ENCODE data around the gene CMTM4. TPM values are rescaled to one million over a fixed set of nuclear protein-coding genes. Genes with fewer than 3 reads are reported as not detected.
"Not testable (repeated sequence)": the region's sequence is repeated elsewhere in the genome, so short reads cannot be mapped to it uniquely, and the experiment has no call there.

CMTM4 gene
- total RNA-seq, 2 experiments from 2014 or later: 1.1 to 1.2 TPM

DNA sequence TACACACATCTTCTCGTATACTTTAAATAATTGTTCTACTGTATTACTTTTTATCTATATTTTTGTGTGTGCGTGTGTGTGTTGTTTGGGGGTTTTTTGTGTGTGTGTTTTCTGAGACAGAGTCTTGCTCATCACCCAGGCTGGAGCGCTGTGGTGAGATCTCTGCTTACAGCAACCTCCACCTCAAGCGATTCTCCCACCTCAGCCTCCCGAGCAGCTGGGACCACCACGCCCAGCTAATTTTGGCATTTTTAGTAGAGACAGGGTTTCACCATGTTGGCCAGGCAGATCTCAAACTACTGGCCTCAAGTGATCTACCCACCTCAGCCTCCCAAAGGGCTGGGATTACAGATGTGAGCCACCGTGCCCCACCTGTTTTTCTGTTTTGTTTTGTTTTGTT lies 1.5 kb upstream of the CMTM4 start:
- Mint-ChIP-seq H3K27me3 (peaks cover 50% of the 10 kb centered on the region), H3K4me3 (no peak overlapping the region), H3K4me1 (peaks cover 15% of the 10 kb centered on the region), H3K36me3 (no peaks in the 10 kb centered on the region), H3K27ac (no peak overlapping the region), H3K9me3 (ENCODE audit: low read depth) (no peaks in the 10 kb centered on the region)
- DNase-seq: no peak
- CTCF ChIA-PET: interaction anchor here (1.5 to 2.4 kb wide), 7 partner anchors 46 to 292 kb away, joined by 4 to 11 read pairs (median 7); partner anchors contain the start of genes DYNC1LI2 and NAE1
- ATAC-seq: no peak

DNA sequence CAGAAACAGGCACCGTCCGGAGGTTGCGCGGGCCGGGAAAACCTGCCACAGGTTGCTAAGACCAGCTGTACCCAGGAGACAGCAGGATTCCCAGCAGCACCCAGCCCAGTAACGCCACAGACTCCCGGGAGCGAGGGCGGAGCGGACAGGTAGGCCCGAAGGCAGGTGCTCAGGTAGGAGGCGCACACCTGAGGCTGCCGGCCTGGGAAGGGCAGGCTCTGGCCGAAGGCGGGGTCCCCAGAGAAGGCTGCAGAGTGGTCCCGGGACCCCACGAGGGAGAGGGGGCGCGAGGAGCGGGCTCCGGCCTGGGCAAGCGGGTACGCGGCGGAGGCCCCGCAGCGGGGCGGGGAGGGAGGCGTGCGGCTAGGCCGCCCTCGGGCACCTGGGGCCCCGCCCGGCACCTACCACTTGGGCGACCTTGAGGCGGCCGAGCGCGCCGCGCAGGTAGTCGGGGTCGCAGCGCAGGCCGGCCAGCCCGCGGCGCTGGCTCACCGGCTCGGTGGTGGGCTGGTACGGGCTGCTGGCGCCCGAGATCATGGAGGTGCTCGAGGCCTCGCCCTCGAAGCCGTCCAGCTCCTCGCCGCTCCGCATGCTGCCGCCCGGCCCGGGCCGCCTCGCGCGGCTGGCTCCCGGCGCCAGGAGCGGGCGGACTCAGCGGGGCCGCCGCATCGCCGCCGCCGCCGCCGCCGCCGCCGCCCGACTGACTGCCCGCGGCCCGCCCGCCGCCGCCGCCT lies 441 bp downstream of the CMTM4 start:
- Mint-ChIP-seq H3K27ac (no peak overlapping the region), H3K36me3 (no peaks in the 10 kb centered on the region), H3K27me3 (peaks cover 50% of the 10 kb centered on the region), H3K4me3 (peak overlapping the region; percentile 63), H3K4me1 (peaks cover 18% of the 10 kb centered on the region), H3K9me3 (ENCODE audit: low read depth) (no peaks in the 10 kb centered on the region)
- DNase-seq: peak; percentile 42
- CTCF ChIA-PET: interaction anchor here (0.6 to 2.7 kb wide), 10 partner anchors 45 to 292 kb away, joined by 3 to 13 read pairs (median 6); partner anchors contain the start of gene DYNC1LI2
- ATAC-seq: no peak

DNA sequence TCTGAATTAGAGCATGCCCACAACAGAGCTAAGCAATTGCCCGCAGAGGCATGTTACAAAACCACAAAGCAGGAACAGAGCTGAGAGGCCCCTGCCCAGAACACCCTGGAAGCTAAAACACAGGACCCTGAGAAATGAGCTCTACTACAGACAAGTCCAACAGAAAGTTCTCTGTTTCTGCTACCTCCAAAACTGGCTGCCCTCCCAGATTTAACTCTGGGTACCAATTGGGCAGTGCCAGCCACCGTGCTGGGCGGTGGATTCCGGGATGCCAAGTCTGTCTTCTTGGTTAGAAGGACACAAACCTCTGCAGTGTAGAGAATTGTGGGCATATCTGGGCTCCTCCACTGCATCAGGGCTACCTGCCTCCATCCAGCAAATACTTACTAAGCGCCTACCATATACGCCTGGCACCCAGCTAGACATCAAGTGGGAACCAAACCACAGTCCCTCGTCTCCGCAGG lies 1.0 kb downstream of the CMTM4 start:
- H3K27me3 Mint-ChIP-seq: peaks cover 51% of the 10 kb centered on the region

DNA sequence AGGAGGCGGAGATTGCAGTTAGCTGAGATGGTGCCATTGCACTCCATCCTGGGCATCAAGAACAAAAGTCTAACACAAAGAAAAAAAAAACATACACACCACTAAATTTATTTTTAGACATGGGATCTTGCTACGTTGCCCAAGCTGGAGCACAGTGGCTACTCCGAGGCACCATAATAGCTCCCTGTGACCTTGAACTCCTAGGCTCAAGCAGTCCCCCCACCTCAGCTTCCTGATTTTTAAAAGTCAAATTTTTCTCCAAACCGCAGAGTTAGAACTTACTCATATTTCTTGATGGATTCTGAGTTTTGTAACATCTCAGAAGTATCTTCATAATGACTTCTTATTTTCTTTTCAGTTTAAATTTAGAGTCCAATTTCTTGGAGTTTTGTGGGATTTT lies 3.4 kb downstream of the CMTM4 start:
- Mint-ChIP-seq H3K4me3 (no peak overlapping the region), H3K4me1 (peaks cover 16% of the 10 kb centered on the region), H3K27ac (no peak overlapping the region), H3K9me3 (ENCODE audit: low read depth) (no peaks in the 10 kb centered on the region), H3K36me3 (no peaks in the 10 kb centered on the region), H3K27me3 (peaks cover 41% of the 10 kb centered on the region)
- CTCF ChIA-PET: interaction anchor here (0.7 to 2.6 kb wide), 2 partner anchors 32 to 42 kb away, joined by 3 to 11 read pairs; no protein-coding TSS in a partner anchor
- DNase-seq (no peak), ATAC-seq (no peak)

More for the DNA sequence above, 1.0 kb downstream of the CMTM4 start:
- Mint-ChIP-seq H3K36me3 (no peaks in the 10 kb centered on the region), H3K4me3 (peak overlapping the region; percentile 63), H3K4me1 (peaks cover 16% of the 10 kb centered on the region), H3K27ac (no peak overlapping the region), H3K9me3 (ENCODE audit: low read depth) (no peaks in the 10 kb centered on the region)
- DNase-seq (no peak), ATAC-seq (no peak)
- CTCF ChIA-PET: interaction anchor here (0.6 to 2.7 kb wide), 6 partner anchors 18 to 289 kb away, joined by 3 to 13 read pairs (median 4); no protein-coding TSS in a partner anchor

DNA sequence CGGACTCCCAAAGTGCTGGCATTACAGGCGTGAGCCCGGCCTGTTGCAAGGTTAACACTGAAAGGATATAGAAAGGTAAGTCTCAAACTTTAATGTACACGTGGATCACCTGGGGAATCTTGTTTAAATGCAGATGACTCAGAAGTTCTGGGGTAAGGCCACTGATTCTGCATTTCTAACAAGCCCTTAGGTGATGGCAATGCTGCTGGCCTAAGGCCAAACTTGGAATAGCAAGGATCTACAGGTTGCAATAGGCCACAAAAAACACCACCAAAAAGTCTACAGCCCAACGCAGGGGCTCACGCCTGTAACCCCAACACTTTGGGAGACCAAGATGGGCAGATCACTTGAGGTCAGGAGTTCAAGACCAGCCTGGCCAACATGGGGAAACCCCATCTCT lies 4.2 kb downstream of the CMTM4 start:
- Mint-ChIP-seq H3K27ac (no peak overlapping the region), H3K4me1 (peaks cover 15% of the 10 kb centered on the region), H3K27me3 (peaks cover 34% of the 10 kb centered on the region), H3K4me3 (no peak overlapping the region), H3K9me3 (ENCODE audit: low read depth) (no peaks in the 10 kb centered on the region), H3K36me3 (no peaks in the 10 kb centered on the region)
- CTCF ChIA-PET: interaction anchor here (2.6 kb wide), 1 partner anchor 41 kb away, joined by 11 read pairs; no protein-coding TSS in a partner anchor
- DNase-seq: no peak
- ATAC-seq: no peak

DNA sequence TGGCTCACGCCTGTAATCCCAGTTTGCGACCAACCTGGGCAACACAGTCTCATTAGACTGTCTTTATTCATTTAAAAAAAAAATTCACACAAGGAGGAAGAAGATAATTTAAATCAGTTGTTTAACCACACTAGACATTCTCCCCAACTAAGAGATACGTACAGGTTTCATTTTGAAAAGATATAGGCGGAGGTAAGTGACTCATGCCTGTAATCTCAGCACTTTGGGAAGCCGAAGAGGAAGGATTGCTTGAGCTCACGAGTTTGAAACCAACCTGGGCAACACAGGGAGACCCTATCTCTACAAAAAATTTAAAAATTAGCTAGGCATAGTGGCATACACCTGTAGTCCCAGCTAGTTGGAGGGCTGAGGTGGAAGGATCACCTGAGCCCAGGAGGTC lies 5.3 kb downstream of the CMTM4 start:
- ATAC-seq (no peak), DNase-seq (no peak)
- H3K4me3 Mint-ChIP-seq: no peak overlapping the region
- peaks cover 32% of the 10 kb centered on the region for H3K27me3 Mint-ChIP-seq
- peaks cover 13% of the 10 kb centered on the region for H3K4me1 Mint-ChIP-seq
- CTCF ChIA-PET: interaction anchor here (2.6 kb wide), 1 partner anchor 40 kb away, joined by 11 read pairs; no protein-coding TSS in a partner anchor
- H3K9me3 Mint-ChIP-seq (ENCODE audit: low read depth): no peaks in the 10 kb centered on the region
- no peak overlapping the region for H3K27ac Mint-ChIP-seq
- H3K36me3 Mint-ChIP-seq: no peaks in the 10 kb centered on the region

DNA sequence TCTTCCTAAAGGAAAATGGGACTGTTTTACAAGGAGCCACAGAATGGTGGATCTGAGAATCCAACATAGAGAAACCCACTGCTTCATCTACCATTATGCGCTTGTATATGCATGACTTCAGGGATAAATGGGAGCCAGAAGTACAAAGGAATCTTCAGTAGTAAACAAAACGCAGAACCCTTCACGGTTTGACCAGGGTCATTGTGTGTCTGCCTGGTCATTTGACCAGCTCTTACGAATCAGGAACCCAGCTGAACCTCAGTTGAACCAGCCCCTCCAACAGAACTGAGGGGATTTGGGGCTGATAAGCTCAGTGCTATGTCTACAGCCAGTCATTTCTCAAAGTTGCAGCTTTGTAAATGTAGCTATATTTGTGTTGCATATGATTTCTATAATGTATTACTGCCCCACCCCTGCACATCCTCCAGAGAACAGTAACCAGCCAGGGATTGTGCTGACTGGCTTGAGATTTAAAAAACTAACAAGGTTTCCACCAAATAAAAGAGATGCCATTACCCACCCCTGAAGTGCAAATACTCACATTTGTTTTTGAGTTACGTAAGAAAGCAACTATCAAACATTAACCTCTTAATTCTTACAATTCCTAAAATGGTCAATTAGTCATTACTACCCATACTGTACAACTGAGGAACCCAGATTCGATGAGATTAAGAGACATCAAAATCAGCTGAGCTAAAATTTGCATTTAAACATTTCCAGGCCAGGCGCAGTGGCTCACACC lies 6.3 kb downstream of the CMTM4 start:
- H3K27ac Mint-ChIP-seq: no peak overlapping the region
- peaks cover 8% of the 10 kb centered on the region for H3K4me1 Mint-ChIP-seq
- peaks cover 26% of the 10 kb centered on the region for H3K27me3 Mint-ChIP-seq
- DNase-seq (no peak), ATAC-seq (no peak)
- H3K9me3 Mint-ChIP-seq (ENCODE audit: low read depth): no peaks in the 10 kb centered on the region
- no peak overlapping the region for H3K4me3 Mint-ChIP-seq
- CTCF ChIA-PET: interaction anchor here (1.6 kb wide), 1 partner anchor 39 kb away, joined by 3 read pairs; no protein-coding TSS in a partner anchor
- H3K36me3 Mint-ChIP-seq: no peaks in the 10 kb centered on the region

DNA sequence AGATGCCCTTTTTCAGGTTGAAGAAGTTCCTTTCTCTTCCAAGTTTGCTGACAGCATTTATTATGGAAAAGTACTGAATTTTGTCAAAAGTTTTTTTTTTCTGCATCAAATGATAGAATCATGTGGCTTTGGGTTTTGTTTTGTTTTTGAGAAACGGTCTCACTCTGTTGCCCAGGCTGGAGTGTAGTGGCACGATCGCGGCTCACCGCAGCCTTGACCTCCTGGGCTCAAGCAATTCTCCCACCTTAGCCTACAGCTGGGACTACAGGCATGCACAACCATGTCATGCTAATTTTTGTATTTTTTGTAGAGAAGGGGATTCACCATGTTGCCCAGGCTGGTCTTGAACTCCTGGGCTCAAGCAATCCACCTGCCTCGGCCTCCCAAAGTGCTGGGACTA lies 7.3 kb downstream of the CMTM4 start:
- no peaks in the 10 kb centered on the region for H3K9me3 Mint-ChIP-seq (ENCODE audit: low read depth)

DNA sequence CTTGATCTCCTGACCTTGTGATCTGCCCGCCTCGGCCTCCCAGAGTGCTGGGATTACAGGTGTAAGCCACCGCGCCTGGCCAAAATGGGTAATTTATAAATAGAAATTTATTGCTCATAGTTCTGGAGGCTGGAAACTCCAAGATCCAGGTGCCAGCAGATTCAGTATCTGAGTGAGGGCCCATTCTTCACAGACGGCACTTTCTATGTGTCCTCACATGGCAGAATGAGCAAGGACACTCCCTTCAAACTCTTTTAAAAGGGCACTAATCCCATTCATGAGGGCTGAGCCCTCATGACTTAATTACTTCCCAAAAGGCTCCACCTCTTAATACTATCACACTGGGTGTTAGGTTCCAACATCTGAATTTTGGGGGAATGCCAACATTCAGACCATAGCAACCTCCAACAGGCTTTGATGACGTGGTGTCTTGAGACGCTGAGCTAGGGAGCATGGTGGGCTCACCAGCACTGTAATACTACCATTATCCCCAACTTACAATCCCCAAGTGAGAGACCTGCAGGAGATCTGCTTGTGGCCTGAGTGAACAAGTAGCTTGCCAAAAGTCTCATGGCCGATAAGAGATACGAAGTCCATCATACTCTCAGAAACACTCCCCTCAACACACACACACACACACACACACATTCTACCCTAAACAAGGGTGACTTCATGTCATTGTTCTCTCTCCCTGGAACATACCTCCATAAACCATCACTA lies 8.5 kb downstream of the CMTM4 start:
- no peak overlapping the region for H3K4me3 Mint-ChIP-seq
- H3K36me3 Mint-ChIP-seq: no peaks in the 10 kb centered on the region
- H3K9me3 Mint-ChIP-seq (ENCODE audit: low read depth): no peaks in the 10 kb centered on the region
- ATAC-seq (no peak), DNase-seq (no peak)
- H3K4me1 Mint-ChIP-seq: peaks cover 4% of the 10 kb centered on the region
- CTCF ChIA-PET: interaction anchor here (0.8 kb wide), 1 partner anchor 37 kb away, joined by 5 read pairs; no protein-coding TSS in a partner anchor
- H3K27me3 Mint-ChIP-seq: peaks cover 12% of the 10 kb centered on the region
- no peak overlapping the region for H3K27ac Mint-ChIP-seq

More for the DNA sequence above, 7.3 kb downstream of the CMTM4 start:
- H3K27ac Mint-ChIP-seq: no peak overlapping the region
- CTCF ChIA-PET: interaction anchor here (1.2 to 1.6 kb wide), 2 partner anchors 34 to 38 kb away, joined by 3 read pairs; no protein-coding TSS in a partner anchor
- DNase-seq (no peak), ATAC-seq (no peak)
- peaks cover 18% of the 10 kb centered on the region for H3K27me3 Mint-ChIP-seq
- no peak overlapping the region for H3K4me3 Mint-ChIP-seq
- no peaks in the 10 kb centered on the region for H3K36me3 Mint-ChIP-seq
- H3K4me1 Mint-ChIP-seq: peaks cover 4% of the 10 kb centered on the region

DNA sequence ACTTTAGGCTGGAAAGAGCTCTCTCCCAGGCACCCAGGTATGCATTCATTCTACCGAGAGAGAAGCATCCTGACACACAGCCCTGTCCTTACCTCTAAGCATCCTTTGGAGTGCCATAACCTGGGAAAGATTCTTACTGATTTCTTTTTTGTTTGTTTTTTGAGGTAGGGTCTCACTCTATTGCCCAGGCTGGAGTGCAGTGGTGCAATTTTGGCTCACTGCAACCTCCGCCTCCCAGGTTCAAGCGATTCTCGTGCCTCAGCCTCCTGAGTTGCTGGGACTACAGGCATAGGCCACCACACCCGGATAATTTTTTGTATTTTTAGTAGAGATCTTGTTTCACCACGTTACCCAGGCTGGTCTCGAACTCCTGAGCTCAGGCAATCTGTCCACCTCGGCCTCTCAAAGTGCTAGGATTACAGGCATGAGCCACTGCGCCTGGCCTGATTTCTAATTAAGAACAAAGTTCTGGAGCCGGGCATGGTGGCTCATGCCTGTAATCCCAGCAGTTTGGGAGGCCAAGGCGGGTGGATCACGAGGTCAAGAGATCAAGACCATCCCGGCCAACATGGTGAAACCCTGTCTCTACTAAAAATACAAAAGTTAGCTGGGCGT lies 10.9 kb downstream of the CMTM4 start:
- CTCF ChIA-PET: interaction anchor here (1.5 kb wide), 1 partner anchor 35 kb away, joined by 4 read pairs; no protein-coding TSS in a partner anchor

DNA sequence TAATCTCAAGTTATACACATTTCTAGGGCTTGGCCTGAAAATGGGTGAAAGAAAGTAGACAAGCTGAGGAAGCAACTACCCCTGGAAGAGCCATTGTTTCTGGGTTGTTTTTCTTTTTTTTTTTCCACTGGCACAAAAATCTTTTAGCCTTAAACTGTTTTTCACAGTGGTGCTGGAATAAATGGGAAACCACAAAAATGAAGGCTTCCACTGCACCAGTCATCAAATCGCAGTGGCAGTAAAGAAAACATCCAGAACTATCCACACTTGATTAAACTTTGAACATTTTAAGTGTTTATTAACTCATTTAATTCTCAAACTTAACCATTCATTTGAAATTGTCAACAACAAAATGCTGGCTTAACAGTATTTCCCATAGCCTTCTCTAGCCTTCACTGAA lies 14.3 kb downstream of the CMTM4 start:
- DNase-seq (no peak), ATAC-seq (no peak)
- H3K36me3 Mint-ChIP-seq: no peaks in the 10 kb centered on the region
- CTCF ChIA-PET: interaction anchor here (1.0 kb wide), 1 partner anchor 32 kb away, joined by 3 read pairs; no protein-coding TSS in a partner anchor
- no peaks in the 10 kb centered on the region for H3K27me3 Mint-ChIP-seq
- no peaks in the 10 kb centered on the region for H3K9me3 Mint-ChIP-seq (ENCODE audit: low read depth)
- H3K4me1 Mint-ChIP-seq: no peaks in the 10 kb centered on the region
- no peak overlapping the region for H3K27ac Mint-ChIP-seq
- no peak overlapping the region for H3K4me3 Mint-ChIP-seq

More for the DNA sequence above, 10.9 kb downstream of the CMTM4 start:
- not testable (repeated sequence) for H3K9me3 Mint-ChIP-seq (ENCODE audit: low read depth); H3K4me3 Mint-ChIP-seq; H3K36me3 Mint-ChIP-seq; ATAC-seq; H3K27me3 Mint-ChIP-seq; H3K4me1 Mint-ChIP-seq; H3K27ac Mint-ChIP-seq; DNase-seq

DNA sequence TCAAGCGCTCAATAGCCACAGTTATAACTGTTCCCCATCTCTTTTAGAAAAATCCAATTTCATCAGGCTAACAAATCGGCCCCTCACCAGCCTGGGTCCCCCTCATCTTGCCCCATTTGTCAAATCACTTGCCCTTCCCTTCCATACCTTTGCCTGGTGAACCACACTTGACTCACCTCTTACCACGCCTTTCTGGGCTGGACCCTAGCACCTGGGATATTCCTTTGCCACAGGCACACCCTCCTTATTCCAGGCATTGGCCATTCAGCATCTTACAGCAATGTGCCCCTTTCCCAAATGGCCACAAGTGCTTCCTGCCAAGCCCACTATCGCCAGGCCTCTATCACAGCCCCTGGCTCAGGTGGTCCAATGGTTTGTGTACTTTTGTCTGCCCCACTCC lies 14.9 kb downstream of the CMTM4 start:
- no peak overlapping the region for H3K4me3 Mint-ChIP-seq
- no peak overlapping the region for H3K27ac Mint-ChIP-seq
- no peaks in the 10 kb centered on the region for H3K4me1 Mint-ChIP-seq
- no peaks in the 10 kb centered on the region for H3K27me3 Mint-ChIP-seq
- DNase-seq: no peak
- CTCF ChIA-PET: interaction anchor here (1.0 kb wide), 1 partner anchor 31 kb away, joined by 3 read pairs; no protein-coding TSS in a partner anchor
- no peaks in the 10 kb centered on the region for H3K36me3 Mint-ChIP-seq
- H3K9me3 Mint-ChIP-seq (ENCODE audit: low read depth): no peaks in the 10 kb centered on the region
- ATAC-seq: no peak

Data from activated CD8-positive, alpha-beta memory T cell treated with anti-CD3 and anti-CD28 coated beads, Interleukin-2, amount 10 ng/mL, durations not matched to agents 7 days and 5 days (primary cell).